ENCODE results near the gene ANKRD33. TPM values are rescaled to one million over a fixed set of nuclear protein-coding genes. Genes with fewer than 3 reads are reported as not detected.
"Not testable (repeated sequence)": the region's sequence is repeated elsewhere in the genome, so short reads cannot be mapped to it uniquely, and the experiment has no call there.

ANKRD33 gene
- total RNA-seq, 1 donor from 2014 or later: not detected

DNA sequence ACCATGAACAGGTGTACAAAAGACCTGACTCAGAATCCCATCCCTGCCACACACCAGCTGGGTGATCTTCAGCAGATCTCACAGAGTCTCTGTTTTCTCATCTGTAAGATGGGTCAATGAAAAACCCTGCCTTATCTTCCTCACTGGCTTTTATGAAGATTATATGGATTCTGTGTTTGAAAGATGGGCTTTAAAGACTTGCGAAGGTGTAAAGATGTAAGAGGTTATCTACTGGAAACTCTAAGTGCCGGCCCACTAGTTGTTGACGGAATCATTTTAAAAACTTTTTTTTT is 15.3 kb upstream of the ANKRD33 start:
- intact Hi-C loops (cut with DNase I): no loop called here
- DNase-seq (ENCODE audit: missing footprints) (no peak), ATAC-seq (no peak)

GRCh38 chr12:51873251-51873994 is 14.5 kb upstream of the ANKRD33 start:
- ATAC-seq (no peak), DNase-seq (ENCODE audit: missing footprints) (no peak)
- intact Hi-C loops (cut with DNase I): no loop called here

DNA sequence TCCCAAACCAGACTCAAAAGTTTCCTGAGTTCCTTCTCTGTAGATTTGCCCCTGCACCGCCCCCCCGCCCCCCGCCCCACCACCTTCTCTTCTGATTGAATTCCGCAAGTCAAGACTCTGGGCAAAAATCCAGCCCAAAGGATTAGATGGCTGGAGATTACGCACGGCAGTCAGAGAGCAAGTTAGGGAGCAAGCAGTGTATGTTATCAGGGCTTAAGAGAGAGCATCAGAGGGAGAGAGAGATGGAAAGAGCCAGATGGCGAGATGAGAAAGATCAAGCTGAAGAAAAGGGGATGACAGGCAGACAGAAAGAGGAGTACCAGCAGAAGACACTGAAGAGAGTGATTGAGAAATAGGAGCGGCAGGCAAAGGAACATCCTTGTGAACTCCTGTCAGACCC is 13.9 kb upstream of the ANKRD33 start:
- DNase-seq (ENCODE audit: missing footprints) (no peak), ATAC-seq (no peak)
- intact Hi-C loops (cut with DNase I): no loop called here

DNA sequence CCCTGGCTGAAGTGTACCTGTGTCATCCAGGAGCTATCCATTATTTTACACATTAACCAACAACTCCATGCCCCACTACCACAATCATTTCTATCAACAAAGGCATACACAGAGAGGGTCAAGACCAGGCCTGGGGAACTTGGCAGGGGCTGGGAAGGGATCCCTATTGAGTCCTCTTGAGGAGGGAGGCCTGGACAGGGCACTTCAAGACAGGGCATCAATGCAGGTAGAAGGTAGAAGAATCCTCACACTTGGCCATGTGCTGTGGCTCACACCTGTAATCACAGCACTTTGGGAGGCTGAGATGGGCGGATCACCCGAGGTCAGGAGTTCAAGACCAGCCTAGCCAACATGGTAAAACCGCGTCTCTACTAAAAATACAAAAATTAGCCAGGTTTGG is 13.4 kb upstream of the ANKRD33 start:
- intact Hi-C loops (cut with DNase I): no loop called here
- ATAC-seq (no peak), DNase-seq (ENCODE audit: missing footprints) (no peak)

DNA sequence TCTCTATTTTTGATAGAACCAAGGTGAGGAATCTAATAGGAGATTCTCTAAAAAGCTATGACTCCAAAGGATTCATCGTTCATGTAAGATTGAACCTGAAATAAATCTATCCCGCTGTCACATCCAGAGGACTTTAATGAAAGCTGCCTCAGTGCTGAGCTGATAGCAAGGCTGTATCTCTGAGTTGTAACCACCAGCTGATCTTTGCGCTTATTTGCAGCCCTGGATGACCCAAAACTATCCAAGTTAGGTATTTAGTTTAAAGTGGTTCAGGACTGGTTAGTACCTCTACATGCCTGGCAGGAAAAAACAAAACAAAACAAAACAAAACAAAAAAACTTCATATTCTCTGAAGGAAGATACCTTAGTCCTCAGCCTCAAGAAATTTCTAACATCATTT is 8.8 kb upstream of the ANKRD33 start:
- no peak for DNase-seq (ENCODE audit: missing footprints)
- intact Hi-C loops (cut with DNase I): loop anchor here (5.0 kb wide), 1 partner anchor 457 kb away; the partner anchor contains the start of gene SLC4A8
- no peak for ATAC-seq

DNA sequence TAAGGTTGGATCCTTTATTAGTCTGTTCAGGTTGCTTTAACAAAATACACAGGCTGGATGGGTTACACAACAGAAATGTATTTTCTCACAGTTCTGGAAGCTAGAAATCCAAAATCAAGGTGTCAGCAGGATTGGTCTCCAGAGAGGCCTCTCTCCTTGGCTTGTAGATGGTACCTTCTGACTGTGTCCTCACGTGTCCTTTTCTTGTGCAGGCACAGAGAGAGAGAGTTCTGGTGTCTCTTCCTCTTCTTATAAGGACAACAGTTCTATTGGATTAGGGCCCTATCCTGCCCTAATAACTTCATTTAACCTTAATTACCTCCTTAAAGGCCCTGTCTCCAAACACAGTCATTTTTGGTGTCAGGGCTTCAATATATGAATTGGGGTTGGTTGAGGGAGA is 4.6 kb upstream of the ANKRD33 start:
- intact Hi-C loops (cut with DNase I): no loop called here
- ATAC-seq: no peak
- DNase-seq (ENCODE audit: missing footprints): no peak

DNA sequence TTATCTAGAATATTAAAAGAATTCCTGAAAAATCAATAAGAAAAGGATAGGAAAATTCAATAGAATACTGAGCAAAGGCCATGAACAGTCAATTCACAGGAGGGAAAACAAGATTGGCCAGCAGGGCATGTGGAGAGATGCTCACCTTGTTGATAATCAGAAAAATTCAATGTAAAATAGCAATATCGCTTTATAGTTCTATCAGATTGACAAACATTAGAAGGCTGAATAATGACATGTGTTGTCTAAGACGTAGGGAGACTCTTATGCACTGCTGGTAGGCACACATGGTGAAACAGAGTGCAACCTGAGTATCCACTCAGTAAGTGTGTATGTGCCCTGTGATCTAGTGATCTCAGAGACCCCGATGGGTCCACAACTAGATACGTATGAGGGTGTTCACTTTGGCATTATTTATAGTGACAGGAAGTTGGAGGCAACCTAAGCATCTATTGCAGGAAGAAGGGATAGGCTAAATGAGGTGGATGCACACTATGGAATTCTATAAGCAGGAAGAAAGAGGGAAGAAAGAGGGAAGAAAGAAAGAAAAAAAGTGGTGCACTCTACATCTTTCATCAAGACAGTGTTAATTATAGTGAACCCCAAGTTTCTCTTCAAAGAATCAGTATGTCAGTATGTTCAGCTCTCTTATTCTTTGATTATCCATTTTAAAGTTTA is 3.8 kb upstream of the ANKRD33 start:
- no peak for ATAC-seq
- no peak for DNase-seq (ENCODE audit: missing footprints)
- intact Hi-C loops (cut with DNase I): no loop called here

- no peak for ATAC-seq
Observed at GRCh38 chr12:51884676-51885229, 3.1 kb upstream of the ANKRD33 start.

GRCh38 chr12:51885294-51886020 is 2.4 kb upstream of the ANKRD33 start:
- DNase-seq (ENCODE audit: missing footprints); ATAC-seq; intact Hi-C loops (cut with DNase I): not testable (repeated sequence)

More at GRCh38 chr12:51884676-51885229, 3.1 kb upstream of the ANKRD33 start:
- intact Hi-C loops (cut with DNase I): no loop called here
- no peak for DNase-seq (ENCODE audit: missing footprints)

DNA sequence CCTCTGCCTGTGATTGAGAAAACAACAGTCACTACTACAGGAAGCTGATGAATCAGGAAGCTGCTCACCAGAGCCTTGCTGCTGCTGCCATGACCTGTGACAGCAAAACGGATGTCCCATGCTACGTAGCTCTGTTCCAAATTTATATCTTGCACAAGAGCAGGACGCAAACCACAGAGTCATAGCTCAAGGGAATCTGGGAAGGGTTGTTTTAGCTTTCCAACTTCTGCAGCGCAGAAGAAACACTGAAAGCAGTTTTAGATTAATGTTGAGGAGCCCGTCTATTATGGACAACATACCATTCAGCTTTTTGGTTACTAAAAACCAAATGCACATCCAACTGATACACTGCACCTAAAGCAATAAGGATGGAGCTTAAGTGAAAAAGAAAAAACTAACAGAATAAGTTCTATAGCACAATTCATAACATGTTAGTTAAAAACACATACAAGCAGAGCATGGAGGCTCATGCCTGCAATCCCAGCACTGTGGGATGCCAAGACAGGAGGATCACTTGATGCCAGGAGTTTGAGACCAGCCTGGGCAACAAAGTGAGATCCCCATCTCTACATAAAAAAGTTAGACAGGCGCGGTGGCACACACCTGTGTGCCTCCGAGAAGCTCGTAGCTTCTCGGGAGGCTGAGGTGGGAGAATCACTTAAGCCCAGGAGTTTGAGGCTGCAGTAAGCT is 1.7 kb upstream of the ANKRD33 start:
- DNase-seq (ENCODE audit: missing footprints): peak; percentile 81
- ATAC-seq: peak; percentile 97
- intact Hi-C loops (cut with DNase I): no loop called here

GRCh38 chr12:51888316-51889215 is 663 bp downstream of the ANKRD33 start:
- DNase-seq (ENCODE audit: missing footprints) (peak; percentile 60), ATAC-seq (no peak)
- intact Hi-C loops (cut with DNase I): no loop called here

GRCh38 chr12:51889216-51890132 is 1.6 kb downstream of the ANKRD33 start:
- DNase-seq (ENCODE audit: missing footprints) (peak; percentile 27), ATAC-seq (no peak)
- intact Hi-C loops (cut with DNase I): no loop called here

DNA sequence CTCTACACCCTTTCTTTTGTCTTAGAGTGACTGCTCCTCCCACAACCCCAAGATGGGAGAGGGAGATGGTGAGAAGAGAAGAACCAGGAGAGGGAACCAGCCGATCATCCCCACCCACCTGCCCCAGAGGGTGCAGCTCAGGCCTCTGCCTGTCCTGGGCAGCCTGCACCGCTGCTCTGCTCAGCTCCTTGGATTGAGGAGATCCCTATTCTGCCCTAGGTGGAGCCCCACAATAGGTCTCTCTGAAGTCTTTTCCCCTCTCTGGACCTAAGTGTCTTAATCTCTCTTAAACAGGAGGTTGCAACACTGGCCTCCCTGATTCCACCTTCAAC is 2.2 kb downstream of the ANKRD33 start:
- ATAC-seq (no peak), DNase-seq (ENCODE audit: missing footprints) (peak; percentile 13)
- intact Hi-C loops (cut with DNase I): no loop called here

DNA sequence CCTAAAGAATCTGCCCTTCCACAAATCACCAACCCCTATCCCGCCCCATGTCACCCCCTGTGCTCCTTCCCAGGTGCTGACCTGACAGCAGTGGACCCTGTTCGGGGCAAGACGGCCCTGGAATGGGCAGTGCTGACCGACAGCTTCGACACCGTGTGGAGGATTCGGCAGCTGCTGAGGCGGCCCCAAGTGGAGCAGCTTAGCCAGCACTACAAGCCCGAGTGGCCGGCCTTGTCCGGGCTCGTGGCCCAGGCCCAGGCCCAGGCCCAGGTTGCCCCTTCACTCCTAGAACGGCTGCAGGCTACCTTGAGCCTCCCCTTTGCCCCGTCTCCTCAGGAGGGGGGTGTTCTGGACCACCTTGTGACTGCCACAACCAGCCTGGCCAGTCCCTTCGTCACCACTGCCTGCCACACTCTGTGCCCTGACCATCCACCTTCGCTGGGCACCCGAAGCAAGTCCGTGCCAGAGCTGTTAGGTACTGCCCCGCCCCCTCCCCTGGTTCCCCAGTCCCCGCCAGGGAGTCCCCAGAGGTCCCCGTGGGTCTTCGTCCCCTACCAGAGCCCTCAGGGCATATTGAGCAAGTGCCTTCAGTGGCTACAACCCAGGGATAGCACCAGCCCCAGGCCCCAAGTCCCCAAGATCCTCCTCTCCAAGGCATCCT is 2.7 kb downstream of the ANKRD33 start:
- intact Hi-C loops (cut with DNase I): no loop called here
- DNase-seq (ENCODE audit: missing footprints) (peak; percentile 41), ATAC-seq (no peak)

DNA sequence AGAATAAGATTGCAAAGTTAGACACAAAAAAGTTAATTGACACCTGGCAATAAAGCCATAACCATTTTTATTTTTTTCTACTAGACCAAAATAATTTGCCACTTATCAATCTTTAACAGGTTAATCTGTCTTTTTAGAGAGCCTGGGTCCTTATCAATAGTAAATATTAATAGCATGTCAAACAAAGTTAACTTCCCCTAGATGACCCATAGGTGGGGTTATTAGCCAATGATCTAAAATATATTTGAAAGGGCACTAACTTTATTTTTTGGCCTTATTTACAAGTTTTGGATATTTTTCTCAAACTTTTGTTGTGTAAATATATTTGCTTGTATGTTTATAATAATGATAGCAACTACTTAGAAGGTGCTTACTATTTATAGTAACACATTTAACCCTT is 3.9 kb downstream of the ANKRD33 start:
- intact Hi-C loops (cut with DNase I): no loop called here
- no peak for ATAC-seq
- DNase-seq (ENCODE audit: missing footprints): no peak

- intact Hi-C loops (cut with DNase I): loop anchor here (2.0 kb wide), 1 partner anchor 87 kb away; no protein-coding TSS in a partner anchor
- no peak for DNase-seq (ENCODE audit: missing footprints)
- ATAC-seq: no peak
Observed at GRCh38 chr12:51893786-51894185, 5.9 kb downstream of the ANKRD33 start.

Measured in Right ventricle myocardium inferior (tissue), 1 donor.